GM12874 (cell line): ENCODE measurements around the gene GPR150.

Experiments used
- TF ChIP-seq, protein P1 (sequence below): IDR thresholded peaks from 2 replicates; pipeline ENCODE4 v1.5.1; 2011; ENCODE audit warnings: low read depth, mild to moderate bottlenecking, control low read depth, low read length, moderate library complexity; ENCODE audit not compliant: insufficient read depth

Gene GPR150

DNA sequence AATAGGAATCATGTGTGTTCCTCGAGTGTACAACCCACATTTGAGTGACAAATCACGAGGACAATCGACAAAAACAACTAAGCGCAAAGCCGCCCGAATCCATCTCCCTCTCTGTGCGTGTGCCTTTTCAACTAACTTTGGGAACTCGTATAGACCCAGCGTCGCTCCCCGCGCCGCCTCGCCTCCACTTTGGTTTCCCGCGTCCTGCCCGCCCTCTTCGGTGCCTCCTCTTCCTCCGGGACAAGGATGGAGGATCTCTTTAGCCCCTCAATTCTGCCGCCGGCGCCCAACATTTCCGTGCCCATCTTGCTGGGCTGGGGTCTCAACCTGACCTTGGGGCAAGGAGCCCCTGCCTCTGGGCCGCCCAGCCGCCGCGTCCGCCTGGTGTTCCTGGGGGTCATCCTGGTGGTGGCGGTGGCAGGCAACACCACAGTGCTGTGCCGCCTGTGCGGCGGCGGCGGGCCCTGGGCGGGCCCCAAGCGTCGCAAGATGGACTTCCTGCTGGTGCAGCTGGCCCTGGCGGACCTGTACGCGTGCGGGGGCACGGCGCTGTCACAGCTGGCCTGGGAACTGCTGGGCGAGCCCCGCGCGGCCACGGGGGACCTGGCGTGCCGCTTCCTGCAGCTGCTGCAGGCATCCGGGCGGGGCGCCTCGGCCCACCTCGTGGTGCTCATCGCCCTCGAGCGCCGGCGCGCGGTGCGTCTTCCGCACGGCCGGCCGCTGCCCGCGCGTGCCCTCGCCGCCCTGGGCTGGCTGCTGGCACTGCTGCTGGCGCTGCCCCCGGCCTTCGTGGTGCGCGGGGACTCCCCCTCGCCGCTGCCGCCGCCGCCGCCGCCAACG lies at the start of gene GPR150:
TSS of gene GPR150 (plus strand) at position 58 of the 840 bp plus-strand sequence. CDS start at position 247, 189 bp downstream.
- TF ChIP-seq, protein P1, sequence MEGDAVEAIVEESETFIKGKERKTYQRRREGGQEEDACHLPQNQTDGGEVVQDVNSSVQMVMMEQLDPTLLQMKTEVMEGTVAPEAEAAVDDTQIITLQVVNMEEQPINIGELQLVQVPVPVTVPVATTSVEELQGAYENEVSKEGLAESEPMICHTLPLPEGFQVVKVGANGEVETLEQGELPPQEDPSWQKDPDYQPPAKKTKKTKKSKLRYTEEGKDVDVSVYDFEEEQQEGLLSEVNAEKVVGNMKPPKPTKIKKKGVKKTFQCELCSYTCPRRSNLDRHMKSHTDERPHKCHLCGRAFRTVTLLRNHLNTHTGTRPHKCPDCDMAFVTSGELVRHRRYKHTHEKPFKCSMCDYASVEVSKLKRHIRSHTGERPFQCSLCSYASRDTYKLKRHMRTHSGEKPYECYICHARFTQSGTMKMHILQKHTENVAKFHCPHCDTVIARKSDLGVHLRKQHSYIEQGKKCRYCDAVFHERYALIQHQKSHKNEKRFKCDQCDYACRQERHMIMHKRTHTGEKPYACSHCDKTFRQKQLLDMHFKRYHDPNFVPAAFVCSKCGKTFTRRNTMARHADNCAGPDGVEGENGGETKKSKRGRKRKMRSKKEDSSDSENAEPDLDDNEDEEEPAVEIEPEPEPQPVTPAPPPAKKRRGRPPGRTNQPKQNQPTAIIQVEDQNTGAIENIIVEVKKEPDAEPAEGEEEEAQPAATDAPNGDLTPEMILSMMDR, result peak; percentile 26; the same call in 1 of the 2 replicates

DNA sequence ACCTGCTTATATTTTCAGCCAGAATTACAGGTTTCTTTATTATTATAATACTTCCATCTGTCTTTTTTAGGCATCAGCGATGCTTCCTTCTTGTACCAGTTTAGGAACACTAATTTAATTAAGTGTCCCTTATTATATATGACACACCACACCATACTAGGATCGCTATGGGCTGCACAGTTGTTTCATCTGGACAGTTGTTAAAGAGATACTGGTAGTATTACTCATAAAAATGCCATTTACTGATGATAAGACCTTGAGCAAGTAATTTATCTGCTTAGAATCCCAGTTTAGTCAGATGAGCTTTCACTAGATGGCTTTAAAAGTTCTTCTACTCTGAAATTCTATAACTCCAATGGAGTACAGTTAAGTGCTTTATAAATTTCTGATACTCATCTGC lies 47.9 kb upstream of the GPR150 start:
- TF ChIP-seq, protein P1, result no peak

GRCh38 chr5:95581576-95581975 lies 38.3 kb upstream of the GPR150 start:
- TF ChIP-seq, protein P1, result no peak

GRCh38 chr5:95583992-95584391 lies 35.9 kb upstream of the GPR150 start:
- TF ChIP-seq, protein P1, result no peak

GRCh38 chr5:95590880-95591279 lies 29.0 kb upstream of the GPR150 start:
- TF ChIP-seq, protein P1, result no peak

DNA sequence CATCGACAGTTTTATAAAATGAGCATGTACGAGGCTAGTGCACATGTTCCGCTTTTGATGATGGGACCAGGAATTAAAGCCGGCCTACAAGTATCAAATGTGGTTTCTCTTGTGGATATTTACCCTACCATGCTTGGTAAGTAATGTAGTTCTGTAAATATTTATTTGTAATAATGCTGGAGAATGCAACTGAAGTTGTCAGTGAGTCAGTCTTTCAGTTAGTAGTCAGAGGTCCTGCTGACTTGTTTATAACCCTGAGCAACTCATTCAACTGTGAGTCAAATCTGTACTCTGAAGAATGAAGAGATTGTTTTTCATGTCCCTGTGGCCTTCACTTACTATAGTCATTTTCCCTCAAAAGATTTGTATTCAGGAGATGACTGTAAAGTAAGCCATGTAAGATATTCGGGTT lies 28.4 kb upstream of the GPR150 start:
- TF ChIP-seq, protein P1, result no peak

- TF ChIP-seq, protein P1, result no peak
Observed at GRCh38 chr5:95595289-95595931, 24.5 kb upstream of the GPR150 start.
